GM18870 (cell line): Measurements from ENCODE around the gene OTOS.

ENCODE experiments used
- ATAC-seq: cut with Tn5 transposase; IDR thresholded peaks from one replicate; pipeline ENCODE4 v1.9.1; 2021; ENCODE audit warnings: moderate library complexity; ENCODE audit not compliant: unreplicated experiment

OTOS gene

GRCh38 chr2:240140511-240140910 lies at the start of gene OTOS:
Gene OTOS (minus strand): TSS chr2:240140658. CDS start chr2:240140326, 332 bp downstream.
- no peak for ATAC-seq

GRCh38 chr2:240189686-240190085 lies 49.2 kb upstream of the OTOS start:
- ATAC-seq: no peak

- ATAC-seq: no peak
These were observed 47.6 kb upstream of the OTOS start for GRCh38 chr2:240187989-240188590.

GRCh38 chr2:240186191-240186725 lies 45.8 kb upstream of the OTOS start:
- no peak for ATAC-seq

- ATAC-seq: no peak
These were observed 44.2 kb upstream of the OTOS start for GRCh38 chr2:240184656-240185055.

- no peak for ATAC-seq
These were observed 43.6 kb upstream of the OTOS start for GRCh38 chr2:240183875-240184590.

- ATAC-seq: no peak
These were observed 42.8 kb upstream of the OTOS start for GRCh38 chr2:240183006-240183874.

- no peak for ATAC-seq
These were observed 42.0 kb upstream of the OTOS start for GRCh38 chr2:240182476-240182875.

GRCh38 chr2:240182001-240182400 lies 41.5 kb upstream of the OTOS start:
- no peak for ATAC-seq

- ATAC-seq: no peak
These were observed 39.6 kb upstream of the OTOS start for GRCh38 chr2:240179941-240180666.

GRCh38 chr2:240179186-240179815 lies 38.8 kb upstream of the OTOS start:
- ATAC-seq: no peak

- no peak for ATAC-seq
These were observed 38.1 kb upstream of the OTOS start for GRCh38 chr2:240178564-240178963.

- ATAC-seq: no peak
These were observed 34.0 kb upstream of the OTOS start for GRCh38 chr2:240174496-240174895.

GRCh38 chr2:240172071-240172895 lies 31.8 kb upstream of the OTOS start:
- ATAC-seq: no peak

- no peak for ATAC-seq
These were observed 30.4 kb upstream of the OTOS start for GRCh38 chr2:240170883-240171282.

GRCh38 chr2:240170354-240170735 lies 29.9 kb upstream of the OTOS start:
- no peak for ATAC-seq

GRCh38 chr2:240169486-240170353 lies 29.3 kb upstream of the OTOS start:
- no peak for ATAC-seq

- no peak for ATAC-seq
These were observed 28.3 kb upstream of the OTOS start for GRCh38 chr2:240168546-240169361.
